WI38 (cell line): Measurements from ENCODE around the gene CSPG4.
A peak's percentile ranks its signal among the peaks of the same experiment; 100 is the strongest.

Experiments used
- H3K4me3 ChIP-seq: 2 replicates; pipeline ENCODE4 v1.5.1; 2011; ENCODE audit warnings: low read depth, mild to moderate bottlenecking, control low read depth, low read length
- CTCF ChIP-seq: IDR thresholded peaks from 2 replicates; pipeline ENCODE4 v1.5.1; 2012; ENCODE audit warnings: low read depth, mild to moderate bottlenecking, control low read depth, low read length

CSPG4 gene

GRCh38 chr15:75669191-75669878 lies 43.3 kb downstream of the CSPG4 start:
- no peak overlapping the region for H3K4me3 ChIP-seq
- no peak for TF ChIP-seq CTCF

- no peak overlapping the region for H3K4me3 ChIP-seq
- no peak for TF ChIP-seq CTCF
Observed at GRCh38 chr15:75666823-75667501, 45.7 kb downstream of the CSPG4 start.

DNA sequence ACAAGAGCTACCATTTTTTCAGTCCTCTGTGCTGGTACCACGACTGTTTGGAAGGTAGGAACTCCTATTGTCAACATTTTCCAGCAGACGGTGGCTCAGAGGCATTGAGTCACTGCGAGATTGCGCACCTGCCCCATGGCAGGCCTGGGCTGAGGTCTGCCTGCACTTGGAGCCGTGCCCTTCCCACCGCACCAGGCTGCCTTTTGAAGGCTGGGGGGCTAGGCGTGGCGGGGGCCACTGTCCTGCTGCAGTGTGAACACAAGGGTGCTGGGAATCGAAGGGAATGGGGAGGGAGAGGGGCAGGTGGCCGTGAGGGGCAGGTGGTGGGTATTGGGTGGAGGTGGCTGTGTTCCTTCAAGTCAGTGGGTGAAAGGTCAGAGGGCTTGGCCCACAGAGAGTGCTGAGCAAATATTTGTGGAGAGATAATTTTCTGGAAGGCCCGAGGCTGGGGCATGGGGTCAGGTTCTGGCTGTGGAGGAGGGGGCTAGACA lies 48.7 kb downstream of the CSPG4 start:
- no peak for TF ChIP-seq CTCF
- no peak overlapping the region for H3K4me3 ChIP-seq

DNA sequence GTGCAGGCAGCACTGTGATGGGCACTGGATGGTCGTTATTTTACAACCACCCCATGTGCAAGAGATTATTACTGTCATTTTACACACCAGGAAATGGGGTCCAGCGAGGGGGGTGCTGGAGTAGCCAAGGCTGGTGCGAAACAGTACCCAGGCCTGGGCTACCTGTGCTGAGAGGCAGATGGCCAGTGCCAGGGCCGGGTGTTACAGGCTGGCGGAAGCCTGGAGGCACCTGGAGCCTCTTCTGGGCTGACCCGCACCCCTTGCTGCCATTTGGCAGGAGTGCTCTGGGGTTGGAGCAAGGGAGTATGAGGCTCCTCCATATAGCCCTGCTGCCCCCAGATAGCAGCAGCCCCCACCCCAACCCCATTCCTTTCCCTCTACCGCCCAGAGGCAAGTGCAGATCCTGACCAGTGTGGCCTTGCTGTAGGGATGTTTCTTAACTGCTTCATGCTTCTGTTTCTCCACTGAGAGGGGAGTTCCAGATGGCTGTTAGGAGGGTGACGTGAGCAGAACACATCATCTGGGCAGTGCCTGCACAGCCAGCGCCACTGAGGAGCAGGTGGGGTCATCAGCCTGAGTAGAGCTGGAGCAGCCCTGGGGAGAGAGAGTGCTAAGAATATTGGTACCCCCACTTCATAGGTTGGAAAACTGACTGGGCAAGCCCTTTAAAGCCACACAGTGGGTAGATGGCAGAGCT lies 49.7 kb downstream of the CSPG4 start:
- TF ChIP-seq CTCF = no peak
- no peak overlapping the region for H3K4me3 ChIP-seq

DNA sequence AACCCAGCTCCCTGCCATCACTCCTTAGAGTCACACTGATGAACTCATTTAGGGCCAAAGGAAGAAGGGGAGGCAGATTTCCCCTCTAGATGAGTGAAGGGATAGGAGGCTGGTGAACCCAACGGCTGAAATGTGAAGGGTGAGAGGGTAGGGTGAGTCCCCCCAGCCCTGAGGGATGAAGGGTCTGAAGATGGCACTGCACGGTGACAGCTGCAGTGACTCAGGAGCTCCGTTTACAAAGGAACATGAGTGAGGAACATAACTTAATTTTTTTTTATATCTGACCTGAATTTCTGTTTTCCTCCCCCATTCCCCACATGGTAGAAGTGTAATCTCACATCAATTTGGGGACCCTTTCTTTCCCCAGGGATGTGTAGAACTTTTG lies 50.9 kb downstream of the CSPG4 start:
- 0 out of 2 replicates have a peak overlapping the region, but pooled peaks have one; percentile 1 for H3K4me3 ChIP-seq
- TF ChIP-seq CTCF = no peak

GRCh38 chr15:75661100-75661755 lies 51.4 kb downstream of the CSPG4 start:
- TF ChIP-seq CTCF = no peak
- H3K4me3 ChIP-seq = 0 out of 2 replicates have a peak overlapping the region, but pooled peaks have one; percentile 1
